Measurements from ENCODE around the gene BBC3.
"Not testable (repeated sequence)": the region's sequence is repeated elsewhere in the genome, so short reads cannot be mapped to it uniquely, and the experiment has no call there.

Gene BBC3

DNA sequence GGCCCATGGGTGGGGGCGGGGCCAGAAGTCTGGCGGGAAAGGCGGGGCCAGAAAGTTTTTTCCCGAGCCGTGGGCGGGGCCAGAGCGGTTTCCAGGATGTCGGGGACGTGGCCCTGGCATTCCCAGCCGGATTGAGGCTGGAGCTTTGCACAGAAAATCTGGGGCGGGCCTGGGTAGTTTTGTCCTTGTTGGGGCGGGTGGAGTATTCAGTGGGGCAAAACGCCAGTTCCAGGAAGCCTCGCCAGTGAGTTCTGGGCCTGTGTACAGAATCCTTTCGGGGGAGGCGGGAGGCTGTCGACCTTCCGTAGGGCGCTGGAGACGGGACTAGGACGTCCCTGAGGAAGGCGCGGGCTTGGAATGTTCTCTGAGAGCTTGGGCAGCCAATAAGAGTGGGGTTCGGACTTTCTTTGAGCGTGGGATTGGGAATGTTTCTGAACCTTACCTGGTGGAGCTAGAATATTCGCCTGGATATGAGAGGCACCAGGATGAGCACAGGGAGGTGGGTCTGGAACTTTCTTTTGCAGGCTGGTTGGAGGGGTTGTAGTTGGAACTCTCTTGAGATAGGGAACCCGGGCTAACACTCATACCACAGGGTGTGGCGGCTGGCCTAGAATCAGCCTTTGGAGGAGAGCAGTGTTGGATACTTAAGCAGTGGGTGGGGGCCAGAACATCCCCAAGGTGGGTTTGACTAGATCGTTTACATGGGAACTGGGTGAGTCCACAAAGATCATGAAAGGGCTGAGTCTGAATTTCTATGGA is 26.6 kb upstream of the BBC3 start:
- no peak for DNase-seq (ENCODE audit: low read depth)

DNA sequence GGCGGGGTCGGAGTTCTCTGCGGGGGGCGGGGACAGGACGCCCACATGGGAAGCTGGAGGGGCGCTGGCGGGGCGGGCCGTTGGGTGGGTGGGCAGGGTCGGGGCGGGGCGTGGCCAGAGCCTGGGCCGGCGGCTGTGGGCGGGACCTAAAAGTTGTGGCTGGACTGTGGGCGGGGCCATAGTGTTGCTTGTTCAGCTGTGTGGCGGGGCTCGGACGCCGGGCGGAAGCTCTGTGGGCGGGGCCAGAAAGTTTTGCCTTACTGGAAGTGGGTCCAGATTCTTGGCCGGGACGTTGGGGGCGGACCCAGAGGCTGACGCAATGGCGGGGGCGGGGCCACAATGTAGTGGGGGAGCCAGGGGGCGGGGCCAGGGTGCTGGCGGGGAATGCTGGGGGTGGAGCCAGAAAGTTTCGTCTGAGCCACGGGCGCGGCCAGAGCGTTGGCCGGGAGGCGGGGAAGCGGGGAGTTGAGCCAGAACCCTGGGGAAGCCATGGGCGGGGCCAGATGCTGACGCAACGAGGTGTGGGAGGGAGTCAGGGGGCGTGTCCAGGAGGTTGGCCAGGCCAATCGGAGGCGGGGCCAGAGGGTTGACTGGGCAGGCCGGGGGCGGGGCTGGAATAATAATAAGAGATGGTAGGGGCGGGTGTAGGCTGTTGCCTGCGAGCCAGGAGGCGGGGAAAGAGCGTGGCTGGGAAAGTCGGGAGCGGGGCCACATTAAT is 25.9 kb upstream of the BBC3 start:
- peak; percentile 99 for DNase-seq (ENCODE audit: low read depth)

DNA sequence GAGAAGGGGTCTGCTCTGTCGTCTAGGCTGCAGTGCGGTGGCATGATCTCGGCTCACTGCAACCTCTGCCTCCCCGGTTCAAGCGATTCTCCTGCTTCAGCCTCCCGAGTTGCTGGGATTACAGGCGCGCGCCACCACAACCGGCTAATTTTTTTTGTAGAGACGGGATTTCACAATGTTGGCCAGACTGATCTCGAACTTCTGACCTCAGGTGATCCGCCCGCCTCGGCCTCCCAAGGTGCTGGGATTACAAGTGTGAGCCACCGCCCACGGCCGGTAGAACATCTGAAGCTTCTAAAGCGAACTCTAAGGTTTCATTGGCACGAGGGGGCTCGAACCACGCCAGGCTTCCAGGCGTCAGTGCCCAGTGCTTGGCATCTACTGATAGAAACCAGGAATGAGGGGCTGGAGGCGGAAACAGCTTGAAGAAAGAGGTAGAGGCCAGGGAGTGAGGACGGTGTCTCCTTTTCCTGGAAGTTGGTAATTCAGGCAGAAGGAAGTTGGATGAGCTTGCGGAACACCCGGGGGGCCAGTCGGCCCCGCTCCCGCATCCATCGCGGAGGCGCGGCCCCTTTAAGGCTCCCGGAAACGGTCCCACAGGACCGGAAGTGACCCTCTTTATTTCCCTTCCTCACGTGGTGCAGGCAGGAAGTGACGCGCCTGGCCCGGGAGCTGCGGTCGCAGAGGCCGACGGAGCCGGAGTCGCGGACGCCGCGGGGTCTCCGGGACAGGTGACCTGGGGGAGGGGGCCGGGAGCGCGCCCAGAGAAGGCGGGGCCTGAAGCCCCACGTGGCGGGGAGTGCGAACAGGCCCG is 25.1 kb upstream of the BBC3 start, which contains the start of gene CCDC9:
TSS of gene CCDC9 (plus strand) at position 647 of the 814 bp plus-strand sequence. CDS start 1,876 bp downstream, outside the sequence.
- peak; percentile 85 for DNase-seq (ENCODE audit: low read depth)

DNA sequence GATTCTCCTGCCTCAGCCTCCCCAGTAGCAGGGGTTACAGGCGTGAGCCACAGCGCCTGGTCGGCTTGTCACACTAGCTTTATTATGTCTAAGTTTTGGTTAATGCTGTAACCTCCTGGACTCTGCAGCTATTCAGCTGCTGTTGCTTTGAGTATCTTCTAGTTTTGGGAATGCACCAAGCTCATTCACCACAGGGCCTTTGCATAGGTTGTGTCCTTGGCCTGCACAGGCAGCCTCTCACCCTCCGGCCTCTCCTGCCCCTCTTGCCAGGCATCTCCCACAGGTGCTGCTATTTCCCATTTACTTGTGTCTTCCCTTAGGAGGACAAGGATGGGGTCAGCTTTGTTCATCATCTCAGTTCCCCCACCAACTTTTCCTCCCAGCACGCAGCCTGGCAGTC is 23.0 kb upstream of the BBC3 start:
- no peak for DNase-seq (ENCODE audit: low read depth)

DNA sequence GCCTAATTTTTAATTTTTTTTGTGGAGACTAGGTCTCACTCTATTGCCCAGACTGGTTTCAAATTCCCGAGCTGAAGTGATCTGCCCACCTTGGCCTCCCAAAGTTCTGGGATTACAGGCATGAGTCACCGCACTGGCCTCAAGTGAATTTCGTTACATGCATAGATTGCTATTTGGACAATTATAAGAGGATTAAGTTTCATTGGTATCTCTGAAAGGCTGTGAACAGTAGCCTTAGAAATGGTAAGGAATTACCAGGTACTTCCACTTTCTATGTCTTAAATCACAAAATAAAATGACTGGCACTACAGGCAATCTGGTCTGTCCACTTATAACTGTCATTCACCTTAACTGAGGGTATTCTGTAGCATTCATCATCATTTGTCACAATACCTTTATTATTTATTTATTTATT is 22.5 kb upstream of the BBC3 start:
- DNase-seq (ENCODE audit: low read depth), result no peak

DNA sequence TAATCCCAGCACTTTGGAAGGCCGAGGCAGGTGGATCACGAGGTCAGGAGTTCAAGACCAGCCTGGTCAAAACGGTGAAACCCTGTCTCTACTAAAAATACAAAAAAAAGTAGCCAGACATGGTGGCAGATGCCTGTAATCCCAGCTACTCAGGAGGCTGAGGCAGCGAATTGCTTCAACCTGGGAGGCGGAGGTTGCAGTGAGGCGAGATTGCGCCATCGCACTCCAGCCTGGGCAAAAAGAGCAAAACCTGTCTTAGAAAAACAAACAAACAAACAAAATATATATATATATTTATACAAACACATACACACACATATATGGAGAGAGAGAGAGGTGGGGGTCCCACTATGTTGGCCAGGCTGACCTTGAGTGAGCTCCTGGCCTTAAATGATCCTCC is 22.0 kb upstream of the BBC3 start:
- not testable (repeated sequence) for DNase-seq (ENCODE audit: low read depth)

DNA sequence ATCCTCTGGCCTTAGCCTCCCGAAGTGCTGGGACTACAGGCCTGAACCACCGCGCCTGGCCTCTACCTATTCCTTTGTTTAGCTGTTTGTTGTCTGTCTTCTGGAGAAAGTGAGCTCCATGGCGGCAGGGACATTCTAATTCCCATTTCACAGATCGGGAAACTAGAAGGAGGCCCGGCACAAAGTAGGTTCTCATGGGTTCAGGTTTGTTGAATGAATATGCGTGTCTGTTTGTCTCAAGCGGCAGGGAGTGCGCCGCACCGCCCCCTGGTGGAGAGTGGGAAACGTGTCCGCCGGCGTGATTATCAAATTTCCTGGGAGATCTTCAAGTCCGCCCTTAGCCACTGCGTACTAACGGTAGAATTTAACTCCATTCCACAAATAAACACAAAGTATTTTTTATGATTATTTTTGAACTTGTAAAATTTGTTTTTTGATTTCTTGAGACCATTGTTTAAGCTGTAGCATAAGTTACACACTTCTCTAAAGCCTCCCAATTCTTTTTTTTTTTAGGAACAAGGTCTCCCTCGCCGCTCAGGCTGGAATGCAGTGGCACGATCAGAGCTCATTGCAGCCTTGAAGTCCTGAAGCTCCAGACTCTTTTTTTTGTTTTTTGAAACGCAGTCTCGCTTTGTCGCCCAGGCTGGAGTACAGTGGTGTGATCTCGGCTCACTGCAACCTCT is 16.4 kb upstream of the BBC3 start:
- peak; percentile 70 for DNase-seq (ENCODE audit: low read depth)

DNA sequence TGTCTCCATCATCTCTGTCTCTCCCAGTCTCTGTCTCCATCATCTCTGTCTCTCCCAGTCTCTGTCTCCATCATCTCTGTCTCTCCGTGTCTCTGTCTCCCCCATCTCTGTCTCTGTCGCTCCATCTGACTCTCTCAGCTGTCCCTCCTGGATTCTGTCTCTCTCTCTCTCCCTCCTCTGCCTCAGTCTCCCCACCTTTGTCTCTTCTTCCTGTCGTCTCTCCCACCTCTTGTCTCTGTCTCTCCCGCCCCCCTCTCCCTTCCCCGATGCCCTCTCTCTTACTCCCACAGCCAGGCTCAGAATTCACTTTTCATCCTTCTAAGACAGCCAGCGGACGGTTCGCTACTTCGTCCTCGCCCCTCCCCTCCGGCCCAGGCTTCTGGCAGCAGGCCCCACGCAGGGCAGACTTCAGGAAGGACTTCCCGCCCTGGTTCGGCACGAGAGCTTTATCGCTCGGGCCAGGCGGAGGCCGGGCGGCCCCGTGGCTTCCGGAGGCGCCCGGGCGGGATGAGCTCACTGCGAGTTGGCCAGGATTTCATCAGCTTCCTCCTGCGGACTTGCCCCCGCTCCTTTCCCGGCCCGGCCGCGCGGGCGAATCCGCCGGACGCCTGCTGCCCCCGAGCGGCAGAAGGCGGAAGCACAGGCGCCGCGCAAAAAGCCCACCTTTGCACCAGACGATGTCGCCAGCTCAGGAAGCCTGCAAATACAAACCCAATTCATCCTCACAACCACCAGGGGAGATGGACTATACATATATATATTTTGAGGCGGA is 13.0 kb upstream of the BBC3 start:
- peak; percentile 88 for DNase-seq (ENCODE audit: low read depth)

DNA sequence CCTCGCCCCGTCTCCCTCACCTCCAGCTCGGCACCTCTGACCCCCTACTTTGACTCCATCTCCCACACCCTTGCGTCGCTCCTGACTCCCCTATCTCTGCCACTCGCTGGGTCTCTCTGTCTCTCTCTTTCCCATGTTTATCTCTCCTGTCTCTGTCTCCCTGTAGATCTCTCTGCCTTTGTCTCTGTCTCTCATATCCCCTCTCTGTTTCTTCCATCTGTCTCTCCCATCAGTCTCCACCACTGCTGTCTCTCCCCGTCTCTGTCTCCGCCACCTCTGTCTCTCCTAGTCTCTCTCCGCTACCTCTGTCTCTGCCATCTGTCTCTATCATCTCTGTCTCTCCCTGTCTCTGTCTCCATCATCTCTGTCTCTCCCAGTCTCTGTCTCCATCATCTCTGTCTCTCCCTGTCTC is 12.4 kb upstream of the BBC3 start:
- DNase-seq (ENCODE audit: low read depth), result no peak

DNA sequence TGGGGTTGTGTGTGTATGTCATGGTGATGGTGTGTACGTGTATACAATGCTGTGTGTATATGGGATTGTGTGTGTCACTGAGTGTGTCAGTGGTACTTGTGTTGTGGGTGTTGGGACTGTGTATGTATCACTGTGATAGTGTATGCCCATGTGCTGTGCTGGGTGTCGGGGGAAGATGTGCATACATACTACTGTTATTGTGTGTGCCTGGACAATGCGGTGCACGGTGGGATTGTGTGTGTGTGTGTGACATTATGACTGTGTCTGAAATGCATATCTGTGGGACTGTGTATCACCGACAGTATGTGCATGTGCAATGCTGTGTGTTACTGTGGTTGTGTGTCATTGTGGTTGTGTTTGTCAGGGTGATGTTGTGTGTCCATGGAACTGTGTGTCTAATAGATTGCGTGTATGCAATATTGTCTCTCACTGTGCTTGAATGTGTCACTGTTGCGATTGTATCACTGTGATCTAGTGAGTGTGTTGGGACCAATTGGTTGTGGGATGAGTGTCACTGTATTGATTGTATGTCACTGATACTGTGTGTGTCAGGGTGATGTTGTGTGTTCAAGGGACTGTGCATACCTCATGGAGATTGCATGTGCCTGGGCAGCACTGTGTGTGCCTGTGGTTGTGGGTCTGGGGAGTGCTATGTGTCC is 11.0 kb upstream of the BBC3 start:
- DNase-seq (ENCODE audit: low read depth), result no peak

DNA sequence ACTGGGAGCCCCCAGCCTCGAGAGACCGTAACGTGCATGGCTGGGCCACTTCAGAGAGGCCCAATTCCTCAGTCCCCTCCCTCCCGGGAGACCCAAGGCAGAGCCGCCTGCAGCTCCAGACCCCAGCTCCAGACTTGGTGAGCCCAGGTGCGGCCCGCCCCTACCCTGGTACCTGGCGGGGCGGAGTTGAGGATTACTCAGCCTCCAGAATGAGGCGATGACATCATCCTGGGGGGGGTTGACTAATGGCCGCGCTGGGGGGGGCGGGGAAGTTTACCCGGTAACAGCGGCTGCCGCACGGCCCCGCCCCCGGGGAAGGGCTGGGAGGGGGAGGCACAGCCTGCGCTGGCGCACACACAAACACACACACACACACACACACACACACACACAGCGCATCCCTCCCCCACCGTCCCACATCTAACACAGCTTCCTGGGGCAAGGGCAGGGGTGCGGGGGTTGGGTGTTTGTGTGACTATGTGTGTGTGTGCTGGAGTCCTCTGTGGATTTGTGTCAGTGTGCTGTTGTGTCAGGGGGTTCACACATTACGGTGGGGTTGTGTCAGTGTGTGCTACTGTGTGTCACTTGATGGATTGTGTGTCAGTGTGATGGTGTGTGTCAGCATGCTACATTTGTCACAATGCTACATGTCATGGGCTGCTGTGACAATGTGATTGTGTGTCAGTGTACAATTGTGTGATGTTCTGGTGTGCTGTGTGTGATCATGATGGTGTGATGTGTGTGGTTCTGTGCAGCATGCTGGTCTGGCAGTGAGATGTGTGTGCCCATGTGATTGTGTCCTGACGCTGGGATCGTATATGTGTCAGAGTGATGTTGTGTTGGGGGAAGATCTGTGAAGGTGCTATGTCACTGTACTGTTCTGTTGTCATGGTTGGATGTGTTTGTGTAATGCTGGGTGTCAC is 10.3 kb upstream of the BBC3 start:
- peak; percentile 63 for DNase-seq (ENCODE audit: low read depth)

DNA sequence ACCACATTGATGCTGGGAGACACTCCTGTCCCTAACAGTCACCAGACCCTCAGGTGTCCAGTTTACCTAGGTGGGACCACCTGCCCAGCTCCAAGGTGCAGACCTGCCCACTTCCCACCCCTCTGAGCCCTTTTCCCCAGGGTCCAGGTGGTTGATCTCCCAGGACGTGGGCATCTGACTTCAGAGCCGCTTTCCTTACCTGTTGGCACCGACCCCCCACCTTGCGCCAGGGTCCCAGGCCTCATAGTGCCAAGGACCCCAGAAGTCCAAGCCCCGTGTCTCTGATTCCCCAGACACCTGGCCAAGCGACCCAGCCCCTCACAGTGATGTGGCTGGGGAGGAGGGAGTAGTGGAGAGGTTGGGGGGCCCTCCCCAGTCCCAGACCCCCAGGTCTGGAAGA is 9.6 kb upstream of the BBC3 start:
- DNase-seq (ENCODE audit: low read depth), result no peak

DNA sequence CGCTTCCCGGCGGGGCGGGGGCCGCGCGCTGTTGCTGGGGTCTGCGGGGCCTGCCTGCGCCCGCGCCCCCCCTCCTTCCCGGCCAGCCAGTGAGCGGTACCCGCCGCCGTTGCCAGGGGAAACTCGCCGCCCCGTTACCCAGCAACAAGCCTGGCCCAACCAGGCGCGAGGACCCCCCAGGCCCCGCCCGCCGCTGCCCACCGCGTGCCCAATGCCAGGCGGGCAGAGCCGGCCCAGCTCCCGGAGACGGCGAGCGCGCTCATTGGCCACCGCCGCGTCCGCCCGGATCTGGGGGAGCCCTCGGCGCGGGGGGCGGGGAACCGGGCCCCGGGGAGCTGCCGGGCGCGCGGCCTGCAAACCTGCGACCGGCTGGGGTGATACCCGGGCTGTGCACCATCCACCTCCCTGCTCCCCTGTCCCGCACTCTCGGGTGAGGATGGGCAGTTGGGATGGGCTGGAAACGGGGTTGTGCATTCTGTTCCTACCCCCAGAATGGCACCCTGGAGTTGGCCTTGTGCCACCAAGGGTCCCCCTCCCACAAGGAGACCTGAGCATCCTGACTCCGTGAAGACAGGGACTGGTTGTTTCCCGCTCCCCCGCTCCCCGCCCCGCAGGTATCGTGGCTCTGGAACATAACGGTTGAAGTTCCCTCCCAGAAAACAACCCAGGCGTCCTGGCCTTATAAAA is 8.8 kb upstream of the BBC3 start:
- DNase-seq (ENCODE audit: low read depth), result no peak

DNA sequence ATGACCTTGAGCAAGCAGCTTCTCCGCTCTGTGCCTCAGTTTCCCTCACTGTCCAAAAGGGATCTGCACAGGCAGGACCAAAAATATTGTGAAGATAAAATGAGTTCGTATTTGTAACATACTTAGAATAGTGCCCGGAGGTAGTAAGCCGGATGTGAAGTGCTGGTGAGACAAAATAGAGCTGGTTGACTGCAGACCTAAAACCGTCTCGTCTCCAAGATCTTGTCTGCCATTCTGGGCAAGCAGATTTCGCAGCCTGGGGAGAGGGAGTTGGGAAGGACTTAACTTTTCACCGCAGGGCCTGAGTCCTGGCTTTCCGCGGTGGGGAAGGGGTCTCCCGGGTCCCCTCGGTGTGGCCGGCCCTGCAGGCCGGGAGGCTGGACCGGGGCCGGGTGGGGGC is 8.2 kb upstream of the BBC3 start:
- DNase-seq (ENCODE audit: low read depth), result no peak

DNA sequence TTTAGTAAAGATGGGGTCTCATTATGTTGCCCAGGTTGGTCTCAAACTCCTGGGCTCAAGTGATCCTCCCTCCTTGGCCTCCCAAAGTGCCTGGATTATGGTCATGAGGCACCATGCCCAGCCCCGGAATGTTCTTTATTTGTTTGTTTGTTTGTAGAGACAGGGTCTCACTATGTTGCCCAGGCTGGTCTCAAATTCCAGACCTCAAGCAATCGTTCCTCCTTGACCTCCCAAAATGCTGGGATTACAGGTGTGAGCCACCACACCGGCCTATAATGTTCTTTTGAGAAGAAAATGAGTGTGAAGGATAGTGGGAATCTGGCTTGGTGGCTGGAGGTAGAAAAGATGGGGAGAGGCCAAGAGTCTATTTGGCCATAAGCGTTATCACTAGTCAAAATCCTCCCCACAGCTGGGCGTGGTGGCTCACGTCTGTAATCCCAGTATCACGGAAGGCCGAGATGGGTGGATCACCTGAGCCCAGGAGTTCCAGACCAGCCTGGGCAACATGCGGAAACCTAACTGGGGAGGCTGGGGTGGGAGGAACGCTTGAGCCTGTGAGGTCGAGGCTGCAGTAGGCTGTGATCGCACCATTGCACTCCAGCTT is 5.2 kb upstream of the BBC3 start:
- no peak for DNase-seq (ENCODE audit: low read depth)

DNA sequence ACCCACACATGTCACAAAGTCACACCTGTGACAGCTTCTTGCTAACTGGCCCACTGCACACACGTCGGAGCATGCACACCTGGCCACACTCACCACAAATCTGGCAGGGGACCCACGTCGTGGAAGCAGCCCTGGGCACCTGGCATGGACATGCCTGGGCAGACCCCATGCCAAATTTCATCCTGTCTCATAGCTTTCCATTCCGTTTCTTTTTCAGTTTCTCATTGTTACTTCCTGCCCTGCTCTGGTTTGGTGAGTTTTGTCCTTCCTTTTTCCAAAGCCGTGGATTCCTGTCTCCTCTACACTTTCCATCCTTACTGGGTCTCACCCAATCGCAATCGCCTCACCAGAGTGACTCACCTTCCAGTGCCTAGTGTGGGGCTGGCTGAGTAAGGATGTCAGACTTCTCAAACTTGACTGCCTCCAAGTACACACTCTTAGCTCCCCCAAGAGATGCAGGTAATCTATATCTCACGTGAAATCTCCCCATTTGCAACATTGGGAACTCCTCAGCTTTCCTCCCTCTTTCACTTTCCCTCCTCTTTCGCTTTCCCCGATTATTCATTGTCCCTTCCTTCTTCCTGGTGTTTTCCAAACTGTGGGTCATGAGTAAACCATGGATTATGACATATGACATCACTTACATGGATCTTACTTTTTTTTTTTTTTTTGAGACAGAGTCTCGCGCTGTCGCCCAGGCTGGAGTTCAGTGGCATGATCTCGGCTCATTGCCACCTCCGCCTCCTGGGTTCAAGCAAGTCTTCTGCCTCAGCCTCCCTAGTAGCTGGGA is 1.6 kb upstream of the BBC3 start:
- no peak for DNase-seq (ENCODE audit: low read depth)

DNA sequence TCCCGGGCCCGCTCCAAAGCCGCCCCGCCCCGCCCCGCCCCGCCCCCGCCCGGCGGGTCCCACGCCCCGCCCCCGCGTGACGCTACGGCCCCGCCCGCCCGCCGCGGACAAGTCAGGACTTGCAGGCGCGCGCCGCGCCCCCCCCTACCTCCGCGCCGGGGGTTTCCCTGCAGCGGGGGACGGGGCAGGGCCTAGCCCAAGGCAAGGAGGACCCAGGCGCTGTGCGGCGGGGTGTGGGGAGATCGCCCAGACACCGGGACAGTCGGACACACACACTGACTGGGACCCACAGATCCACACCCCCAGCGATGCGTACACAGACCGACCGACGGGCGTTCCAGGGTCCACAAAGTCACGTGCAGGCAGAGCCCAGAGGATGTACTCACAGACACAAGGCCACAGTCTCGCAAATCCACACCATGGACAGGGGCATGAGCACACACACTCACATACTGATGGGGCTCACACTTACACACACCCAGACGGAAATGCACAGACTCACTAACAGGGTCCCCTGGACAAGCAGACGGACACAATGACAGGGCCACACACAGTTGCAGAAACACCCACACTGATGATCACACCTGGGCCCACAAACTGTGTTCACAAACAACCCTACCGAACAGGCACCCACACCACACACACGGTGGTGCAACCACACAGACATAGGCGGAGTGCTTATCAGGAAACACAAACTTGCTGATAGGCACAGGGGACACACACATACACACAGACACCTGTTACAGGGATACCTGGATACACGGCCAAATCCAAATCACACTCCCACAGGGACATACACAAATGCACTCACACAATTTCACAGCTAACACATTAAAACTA is 436 bp upstream of the BBC3 start:
- DNase-seq (ENCODE audit: low read depth), result peak; percentile 79

Measured in stimulated activated CD8-positive, alpha-beta memory T cell treated with anti-CD3 and anti-CD28 coated beads, Interleukin-15, amount 100 ng/mL, for 24 hours (primary cell).